Sigmoid colon (tissue), 4 donors: ENCODE data around the gene MEIOSIN.

ENCODE experiments used
- EP300 ChIP-seq, 4 donors: sonication (generic); formaldehyde crosslinking; IDR thresholded peaks; one replicate each; pipeline ENCODE4 v1.6.1; 2017; ENCODE audit warnings: antibody characterized with exemption in 4 of 4
- POLR2A ChIP-seq, 2 donors: fragments of 450-650 bp; IDR thresholded peaks; one replicate each; pipeline ENCODE4 v1.6.1; 2016; ENCODE audit warnings: antibody characterized with exemption in 2 of 2, mild to moderate bottlenecking in 2 of 2, moderate library complexity in 2 of 2
- POLR2AphosphoS5 ChIP-seq, 4 donors: sonication (generic); formaldehyde crosslinking; IDR thresholded peaks; one replicate each; pipeline ENCODE4 v1.6.1; 2017; ENCODE audit warnings: antibody characterized with exemption in 4 of 4
- TF ChIP-seq, protein P1 (sequence below), 4 experiments: fragments of 450-650 bp in 3 of 4; fragments of 200-600 bp in 1 of 4; IDR thresholded peaks; one replicate each; pipeline ENCODE4 v1.5.1; 2016 to 2019; ENCODE audit warnings: antibody characterized with exemption in 4 of 4, mild to moderate bottlenecking in 3 of 4, moderate library complexity in 2 of 4

- TF ChIP-seq POLR2A (IDR thresholded peaks at IDR 0.05) (no peak), POLR2AphosphoS5 (IDR thresholded peaks at IDR 0.05) (no peak), EP300 (IDR thresholded peaks at IDR 0.05) (no peak)
- TF ChIP-seq, protein P1, sequence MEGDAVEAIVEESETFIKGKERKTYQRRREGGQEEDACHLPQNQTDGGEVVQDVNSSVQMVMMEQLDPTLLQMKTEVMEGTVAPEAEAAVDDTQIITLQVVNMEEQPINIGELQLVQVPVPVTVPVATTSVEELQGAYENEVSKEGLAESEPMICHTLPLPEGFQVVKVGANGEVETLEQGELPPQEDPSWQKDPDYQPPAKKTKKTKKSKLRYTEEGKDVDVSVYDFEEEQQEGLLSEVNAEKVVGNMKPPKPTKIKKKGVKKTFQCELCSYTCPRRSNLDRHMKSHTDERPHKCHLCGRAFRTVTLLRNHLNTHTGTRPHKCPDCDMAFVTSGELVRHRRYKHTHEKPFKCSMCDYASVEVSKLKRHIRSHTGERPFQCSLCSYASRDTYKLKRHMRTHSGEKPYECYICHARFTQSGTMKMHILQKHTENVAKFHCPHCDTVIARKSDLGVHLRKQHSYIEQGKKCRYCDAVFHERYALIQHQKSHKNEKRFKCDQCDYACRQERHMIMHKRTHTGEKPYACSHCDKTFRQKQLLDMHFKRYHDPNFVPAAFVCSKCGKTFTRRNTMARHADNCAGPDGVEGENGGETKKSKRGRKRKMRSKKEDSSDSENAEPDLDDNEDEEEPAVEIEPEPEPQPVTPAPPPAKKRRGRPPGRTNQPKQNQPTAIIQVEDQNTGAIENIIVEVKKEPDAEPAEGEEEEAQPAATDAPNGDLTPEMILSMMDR (IDR thresholded peaks at IDR 0.05) = no peak
These were observed 18.1 kb upstream of the MEIOSIN start for GRCh38 chr19:45715139-45715538.
